GM10266 (cell line): ENCODE data around the gene CDKN1B.
"Not testable (repeated sequence)": the region's sequence is repeated elsewhere in the genome, so short reads cannot be mapped to it uniquely, and the experiment has no call there.

Source experiments
- DNase-seq: peaks from one replicate; pipeline ENCODE4 v3.0.0; 2012; ENCODE audit errors: extremely low spot score
- TF ChIP-seq, protein P1 (sequence below): IDR thresholded peaks from 2 replicates; pipeline ENCODE4 v1.5.1; 2012; ENCODE audit warnings: mild to moderate bottlenecking, low read depth; ENCODE audit not compliant: control insufficient read depth, insufficient read depth; ENCODE audit errors: missing control alignments

Gene CDKN1B

DNA sequence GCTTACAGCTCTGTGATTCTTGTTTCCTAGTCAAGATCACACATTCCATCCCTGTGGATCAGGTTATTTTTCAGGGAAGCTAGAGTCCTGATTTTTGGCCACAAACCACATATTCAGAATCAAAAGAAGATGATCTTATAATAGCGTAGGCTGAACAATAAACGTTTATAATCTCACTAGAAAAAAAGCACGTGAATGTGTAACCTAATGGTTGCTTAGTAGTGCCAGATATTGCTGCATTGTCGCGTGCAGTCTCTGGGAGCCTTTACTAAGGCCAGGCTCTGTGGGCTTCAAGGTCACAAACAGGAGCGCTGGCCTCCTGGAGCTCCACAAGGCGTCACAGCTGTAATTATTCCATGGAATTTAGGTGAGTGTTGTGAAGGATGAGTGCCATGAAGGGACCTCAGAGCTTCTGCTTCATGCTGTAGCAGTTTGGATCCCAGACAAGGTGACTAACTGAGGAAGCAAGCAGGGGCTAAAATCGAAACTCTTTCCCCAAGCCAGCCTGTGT is 17.4 kb downstream of the CDKN1B start:
- DNase-seq = no peak
- TF ChIP-seq, protein P1, sequence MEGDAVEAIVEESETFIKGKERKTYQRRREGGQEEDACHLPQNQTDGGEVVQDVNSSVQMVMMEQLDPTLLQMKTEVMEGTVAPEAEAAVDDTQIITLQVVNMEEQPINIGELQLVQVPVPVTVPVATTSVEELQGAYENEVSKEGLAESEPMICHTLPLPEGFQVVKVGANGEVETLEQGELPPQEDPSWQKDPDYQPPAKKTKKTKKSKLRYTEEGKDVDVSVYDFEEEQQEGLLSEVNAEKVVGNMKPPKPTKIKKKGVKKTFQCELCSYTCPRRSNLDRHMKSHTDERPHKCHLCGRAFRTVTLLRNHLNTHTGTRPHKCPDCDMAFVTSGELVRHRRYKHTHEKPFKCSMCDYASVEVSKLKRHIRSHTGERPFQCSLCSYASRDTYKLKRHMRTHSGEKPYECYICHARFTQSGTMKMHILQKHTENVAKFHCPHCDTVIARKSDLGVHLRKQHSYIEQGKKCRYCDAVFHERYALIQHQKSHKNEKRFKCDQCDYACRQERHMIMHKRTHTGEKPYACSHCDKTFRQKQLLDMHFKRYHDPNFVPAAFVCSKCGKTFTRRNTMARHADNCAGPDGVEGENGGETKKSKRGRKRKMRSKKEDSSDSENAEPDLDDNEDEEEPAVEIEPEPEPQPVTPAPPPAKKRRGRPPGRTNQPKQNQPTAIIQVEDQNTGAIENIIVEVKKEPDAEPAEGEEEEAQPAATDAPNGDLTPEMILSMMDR = no peak

DNA sequence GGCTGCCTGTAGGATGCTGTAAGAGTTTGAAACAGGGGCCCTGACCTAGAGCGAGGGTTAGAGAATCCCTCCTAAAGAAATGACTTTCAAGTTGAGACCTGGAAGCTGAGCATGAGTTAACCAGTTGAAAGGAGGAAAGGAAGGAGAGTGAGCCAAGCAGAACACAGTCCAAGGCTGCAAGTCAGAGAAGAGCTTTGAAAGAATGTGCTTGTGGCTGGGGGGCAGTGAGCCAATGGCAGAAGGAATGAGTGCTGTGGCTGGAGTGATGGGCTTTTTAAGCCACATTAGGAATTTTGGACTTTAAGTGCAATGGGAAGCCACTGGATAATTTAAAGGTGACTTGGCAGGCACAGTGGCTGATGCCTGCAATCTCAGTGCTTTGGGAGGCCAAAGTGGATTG is 18.1 kb downstream of the CDKN1B start:
- DNase-seq = no peak
- TF ChIP-seq, protein P1 = peak; percentile 2

DNA sequence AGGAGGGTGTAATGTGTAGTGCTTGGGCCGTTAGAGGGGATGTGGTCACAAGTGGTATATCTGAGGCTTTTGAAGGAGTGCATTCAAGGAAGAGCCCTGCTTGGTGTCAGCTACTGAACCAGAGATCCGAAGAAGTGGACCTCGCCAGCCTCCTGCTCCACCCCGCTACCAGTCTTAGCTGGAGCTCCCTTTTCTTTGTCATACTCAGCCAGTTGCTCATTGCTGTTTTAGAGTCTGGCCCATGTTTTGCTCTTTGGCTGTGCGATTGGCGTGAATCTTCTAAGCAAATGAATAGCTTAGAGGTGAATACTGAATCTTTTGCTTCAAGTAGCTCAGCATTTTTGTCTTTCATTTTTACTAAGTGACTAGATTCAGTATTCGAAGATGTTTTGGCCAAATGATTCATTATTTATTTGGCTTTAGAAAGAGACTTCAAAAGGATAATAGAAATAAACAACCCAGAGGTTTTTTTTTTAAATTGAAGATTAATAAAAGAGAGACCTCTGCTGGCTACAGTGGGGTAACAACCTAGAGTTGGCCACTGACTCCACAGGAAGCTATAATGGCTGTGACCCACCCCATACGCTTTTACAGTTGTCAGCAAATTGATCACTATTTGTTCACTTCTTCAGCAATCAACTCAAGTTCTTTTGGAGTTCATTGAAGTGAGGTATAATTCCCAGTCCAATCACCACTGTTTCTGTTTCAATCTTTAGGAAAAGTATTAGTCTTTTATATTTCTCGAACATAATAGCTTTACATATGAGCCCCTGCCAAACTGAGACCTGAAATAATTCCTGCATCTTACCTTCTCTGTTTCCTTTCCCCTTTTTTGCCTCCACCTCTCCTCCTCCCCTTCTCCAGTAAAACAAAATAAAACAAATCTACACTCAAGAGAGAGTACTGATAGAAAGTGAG is 19.9 kb downstream of the CDKN1B start:
- DNase-seq = peak; percentile 60
- TF ChIP-seq, protein P1 = peak; percentile 49

DNA sequence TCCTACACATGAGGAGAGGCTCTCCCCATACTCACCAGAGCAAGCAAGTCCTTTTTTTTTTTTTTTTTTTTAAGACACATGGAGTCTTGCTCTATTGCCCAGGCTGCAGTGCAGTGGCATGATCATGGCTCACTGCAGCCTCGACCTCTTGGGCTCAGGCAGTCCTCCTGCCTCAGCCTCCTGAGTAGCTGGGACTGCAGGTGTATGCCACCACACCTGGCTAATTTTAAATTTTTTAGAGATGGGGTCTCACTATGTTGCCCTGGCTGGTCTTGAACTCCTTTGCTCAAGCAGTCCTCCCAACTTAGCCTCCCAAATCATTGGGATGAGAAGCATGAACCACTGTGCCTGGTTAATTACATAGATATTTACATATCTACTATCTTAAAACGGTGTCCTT is 21.0 kb downstream of the CDKN1B start:
- DNase-seq = not testable (repeated sequence)

DNA sequence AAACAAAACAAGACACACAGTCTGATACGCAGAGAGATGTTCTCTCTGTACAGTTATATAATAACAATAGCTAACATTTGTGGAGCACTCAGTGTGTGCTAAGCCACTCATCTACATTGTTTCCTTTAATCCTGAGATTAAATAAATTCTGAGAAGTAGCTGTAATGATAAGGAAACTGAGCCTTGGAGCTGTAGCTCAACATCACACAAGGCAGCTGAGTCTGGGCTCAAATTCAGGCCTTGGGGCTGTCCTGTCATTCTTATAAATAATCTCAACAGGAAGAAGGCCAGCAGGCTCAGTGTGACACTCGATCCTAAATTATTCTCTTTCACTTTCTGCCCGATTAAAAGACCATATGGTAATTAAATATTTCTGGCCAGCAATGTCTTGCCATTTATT is 24.5 kb downstream of the CDKN1B start:
- DNase-seq = no peak
- TF ChIP-seq, protein P1 = no peak

DNA sequence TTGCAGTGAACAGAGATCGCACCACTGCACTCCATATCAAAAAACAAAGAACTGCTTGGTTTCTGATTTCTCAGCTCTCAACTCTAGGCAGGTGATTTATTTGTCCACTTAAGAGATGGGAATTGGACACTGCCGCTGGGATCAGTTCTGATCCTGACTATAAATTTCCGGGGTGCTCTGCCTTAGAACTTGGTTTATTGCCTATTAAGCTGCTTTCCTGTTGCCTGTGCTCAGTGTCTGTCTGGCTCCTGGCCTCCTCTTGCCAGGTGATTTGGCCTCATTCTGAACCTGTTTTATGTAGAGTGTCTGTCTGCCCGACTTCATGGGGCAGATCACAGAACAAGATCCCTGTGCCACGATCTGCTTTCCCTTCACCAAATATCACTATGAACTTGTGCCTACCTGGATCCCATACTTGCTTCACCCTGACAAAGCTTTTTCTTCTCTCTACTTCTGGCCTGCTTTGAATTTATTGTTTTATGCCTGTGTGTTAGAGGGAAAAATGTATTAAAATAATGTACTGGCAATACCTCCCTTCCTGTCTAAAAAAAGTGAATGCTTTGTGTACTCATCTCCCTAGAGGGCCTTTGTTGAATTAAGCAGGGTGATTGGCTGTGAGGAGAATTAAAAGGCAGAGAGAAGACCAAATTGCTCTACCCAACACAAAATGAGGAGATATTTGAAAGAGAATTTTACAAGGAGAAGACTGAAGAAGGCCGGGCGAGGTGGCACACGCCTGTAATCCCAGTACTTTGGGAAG is 27.6 kb downstream of the CDKN1B start:
- DNase-seq = no peak
- TF ChIP-seq, protein P1 = no peak

DNA sequence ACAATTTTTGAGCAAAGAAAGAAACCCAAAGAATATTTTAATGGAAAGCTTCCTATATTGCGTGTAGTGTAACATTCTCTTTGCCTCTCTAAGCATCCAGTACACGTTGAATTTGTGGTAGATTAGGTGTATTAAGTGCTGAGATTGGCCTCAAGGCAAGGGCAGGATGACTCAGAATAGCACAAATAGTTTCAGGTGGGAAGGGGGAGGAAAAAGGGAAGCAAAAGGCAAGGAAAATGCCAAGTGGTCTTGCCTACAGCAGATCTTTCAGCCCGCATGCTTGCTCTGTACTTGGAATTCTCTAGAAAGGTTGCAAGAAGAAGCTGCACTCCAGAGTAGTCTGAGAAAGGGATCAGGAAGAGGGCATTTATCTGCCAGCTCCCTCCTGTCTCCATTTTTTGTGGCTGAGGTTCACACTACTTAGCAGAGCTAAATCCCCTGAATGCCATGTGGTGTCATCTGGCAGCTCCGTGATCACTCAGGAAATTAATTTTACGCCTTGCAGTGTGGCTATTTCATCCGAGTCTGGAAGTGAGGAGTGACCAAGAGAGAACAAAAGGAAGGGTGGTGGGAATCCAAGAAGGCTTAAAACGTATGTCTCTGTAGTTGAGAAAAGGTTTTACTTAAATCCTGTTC is 28.5 kb downstream of the CDKN1B start:
- TF ChIP-seq, protein P1 = no peak
- no peak for DNase-seq
